ENCODE data around the gene TBX15. TPM values are rescaled to one million over a fixed set of nuclear protein-coding genes. Genes with fewer than 3 reads are reported as not detected.
A peak's percentile ranks its signal among the peaks of the same experiment; 100 is the strongest.

The TBX15 gene
- 10 to 100 TPM in 5 of 6 experiments, under 1 TPM in 1; 0.29 to 56.5 (median 16.5) TPM for total RNA-seq
- long read RNA-seq, result 0 reads

GRCh38 chr1:118988186-118989005 is at the start of gene TBX15:
TSS of gene TBX15 (minus strand) at chr1:118988343. CDS start at chr1:118987795, 548 bp downstream.
- no peak for ATAC-seq
- peaks cover 0 to 24% (median 0%) of the 10 kb centered on the region in 4 donors for H3K4me1 ChIP-seq
- peak within 1 kb of the TSS in 2 of 3 donors; percentile 3 to 7 for H3K4me3 ChIP-seq
- no peak for DNase-seq
- peaks cover 35 to 80% of the 10 kb centered on the region in 2 donors for H3K27me3 ChIP-seq
- TF ChIP-seq POLR2A (IDR thresholded peaks at IDR 0.05) (no peak), CTCF (IDR thresholded peaks at IDR 0.05) (no peak)
- H3K27ac ChIP-seq, result no peak within 1 kb of the TSS
- no peaks in the 10 kb centered on the region for H3K36me3 ChIP-seq
- intact Hi-C loops (cut with DNase I), result no loop called here
- H3K9me3 ChIP-seq, result peaks cover 0 to 3% (median 0%) of the 10 kb centered on the region in 4 donors
- 14% methylated on average over 24 of the region's 31 CpGs for WGBS (ENCODE audit: insufficient coverage, low coverage, low lambda C conversion rate, missing lambda C conversion rate)

GRCh38 chr1:119034359-119034758 is 46.2 kb upstream of the TBX15 start:
- no peak overlapping the region for H3K4me3 ChIP-seq
- no peak for DNase-seq
- no peak overlapping the region for H3K27ac ChIP-seq
- no peaks in the 10 kb centered on the region for H3K27me3 ChIP-seq
- no peaks in the 10 kb centered on the region for H3K9me3 ChIP-seq
- ATAC-seq, result no peak
- no peaks in the 10 kb centered on the region for H3K4me1 ChIP-seq
- no peaks in the 10 kb centered on the region for H3K36me3 ChIP-seq
- TF ChIP-seq CTCF (IDR thresholded peaks at IDR 0.05), result no peak
- TF ChIP-seq POLR2A (IDR thresholded peaks at IDR 0.05), result no peak
- intact Hi-C loops (cut with DNase I), result no loop called here

- Histone ChIP-seq H3K9me3 (no peaks in the 10 kb centered on the region), H3K4me3 (no peak overlapping the region), H3K4me1 (no peaks in the 10 kb centered on the region), H3K27me3 (no peaks in the 10 kb centered on the region), H3K27ac (no peak overlapping the region), H3K36me3 (no peaks in the 10 kb centered on the region)
- no peak for ATAC-seq
- no peak for TF ChIP-seq CTCF (IDR thresholded peaks at IDR 0.05)
- no peak for TF ChIP-seq POLR2A (IDR thresholded peaks at IDR 0.05)
- no peak for DNase-seq
- intact Hi-C loops (cut with DNase I), result no loop called here
- WGBS (ENCODE audit: insufficient coverage, low coverage, low lambda C conversion rate, missing lambda C conversion rate), result 99% methylated on average over 16 of the region's 22 CpGs
These were observed 44.8 kb upstream of the TBX15 start for GRCh38 chr1:119032986-119033385.

- 87% methylated on average over 1 of the region's 1 CpG for WGBS (ENCODE audit: insufficient coverage, low coverage, low lambda C conversion rate, missing lambda C conversion rate)
- H3K36me3 ChIP-seq, result no peaks in the 10 kb centered on the region
- no peak overlapping the region for H3K4me3 ChIP-seq
- ATAC-seq (no peak), DNase-seq (no peak)
- no peaks in the 10 kb centered on the region for H3K9me3 ChIP-seq
- no peak overlapping the region for H3K27ac ChIP-seq
- TF ChIP-seq CTCF (IDR thresholded peaks at IDR 0.05) (no peak), POLR2A (IDR thresholded peaks at IDR 0.05) (no peak)
- intact Hi-C loops (cut with DNase I), result no loop called here
- no peaks in the 10 kb centered on the region for H3K27me3 ChIP-seq
- no peaks in the 10 kb centered on the region for H3K4me1 ChIP-seq
These were observed 39.6 kb upstream of the TBX15 start for GRCh38 chr1:119027759-119028158.
